DND-41 (cell line): ENCODE results near the gene PPARGC1A.

ENCODE experiments used
- EZH2 ChIP-seq: IDR thresholded peaks from 3 replicates; pipeline ENCODE4 v1.6.1; 2012; ENCODE audit warnings: borderline replicate concordance, low read depth, mild to moderate bottlenecking, moderate library complexity, low read length, inconsistent platforms; ENCODE audit not compliant: severe bottlenecking
- TF ChIP-seq, protein P1 (sequence below): IDR thresholded peaks from 2 replicates; pipeline ENCODE4 v1.5.1; 2012; ENCODE audit warnings: borderline replicate concordance, low read length, moderate library complexity, mild to moderate bottlenecking; ENCODE audit not compliant: poor library complexity, severe bottlenecking; ENCODE audit errors: extremely low read depth

DNA sequence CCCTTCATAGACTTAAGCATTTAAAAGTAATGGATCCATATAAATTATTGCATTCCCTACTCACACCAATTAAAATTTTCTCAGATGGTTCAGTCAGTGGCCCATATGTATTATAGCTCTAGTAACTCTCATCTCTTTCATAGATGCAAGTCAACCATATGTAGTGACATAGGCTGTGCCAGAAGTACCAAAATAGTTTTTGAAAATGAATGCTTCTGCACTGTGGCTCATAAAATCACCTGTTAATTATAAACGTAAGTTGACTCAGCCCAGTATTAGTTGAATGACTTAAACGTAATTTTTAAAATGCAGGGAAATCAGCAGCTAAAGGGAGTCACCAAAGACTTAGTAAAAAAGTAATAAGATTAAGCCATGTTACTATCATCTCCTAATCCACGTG lies 143.8 kb downstream of the PPARGC1A start:
- TF ChIP-seq, protein P1, sequence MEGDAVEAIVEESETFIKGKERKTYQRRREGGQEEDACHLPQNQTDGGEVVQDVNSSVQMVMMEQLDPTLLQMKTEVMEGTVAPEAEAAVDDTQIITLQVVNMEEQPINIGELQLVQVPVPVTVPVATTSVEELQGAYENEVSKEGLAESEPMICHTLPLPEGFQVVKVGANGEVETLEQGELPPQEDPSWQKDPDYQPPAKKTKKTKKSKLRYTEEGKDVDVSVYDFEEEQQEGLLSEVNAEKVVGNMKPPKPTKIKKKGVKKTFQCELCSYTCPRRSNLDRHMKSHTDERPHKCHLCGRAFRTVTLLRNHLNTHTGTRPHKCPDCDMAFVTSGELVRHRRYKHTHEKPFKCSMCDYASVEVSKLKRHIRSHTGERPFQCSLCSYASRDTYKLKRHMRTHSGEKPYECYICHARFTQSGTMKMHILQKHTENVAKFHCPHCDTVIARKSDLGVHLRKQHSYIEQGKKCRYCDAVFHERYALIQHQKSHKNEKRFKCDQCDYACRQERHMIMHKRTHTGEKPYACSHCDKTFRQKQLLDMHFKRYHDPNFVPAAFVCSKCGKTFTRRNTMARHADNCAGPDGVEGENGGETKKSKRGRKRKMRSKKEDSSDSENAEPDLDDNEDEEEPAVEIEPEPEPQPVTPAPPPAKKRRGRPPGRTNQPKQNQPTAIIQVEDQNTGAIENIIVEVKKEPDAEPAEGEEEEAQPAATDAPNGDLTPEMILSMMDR, result no peak
- TF ChIP-seq EZH2, result no peak
